SK-N-MC (cell line): ENCODE measurements around the gene CEND1.

Source experiments
- EZH2 ChIP-seq: fragments of 200-600 bp; sonication (generic); IDR thresholded peaks from one replicate; pipeline ENCODE4 v1.6.1; 2017; ENCODE audit warnings: antibody characterized with exemption
- POLR2AphosphoS5 ChIP-seq: IDR thresholded peaks from 2 replicates; pipeline ENCODE4 v1.6.1; 2012; ENCODE audit warnings: mild to moderate bottlenecking, low read depth, low read length, borderline replicate concordance

- TF ChIP-seq POLR2AphosphoS5, result no peak
- no peak for TF ChIP-seq EZH2
These were observed 34.5 kb upstream of the CEND1 start for GRCh38 chr11:824292-824880.
